B cell (primary cell): ENCODE measurements around the gene SMIM28. TPM values are rescaled to one million over a fixed set of nuclear protein-coding genes. Genes with fewer than 3 reads are reported as not detected.

Source experiments
- ATAC-seq: fragments of 200-7000 bp; cut with Tn5 transposase; one replicate; pipeline ENCODE4 v1.10.0; 2021; ENCODE audit warnings: low read depth, mild to moderate bottlenecking, moderate number of reproducible peaks, moderate library complexity
- CTCF ChIA-PET: fragments of 350-600 bp; sonication (Branson Sonifier 250); formaldehyde crosslinking; loops from one replicate; lab custom pipeline; 2021; ENCODE audit warnings: antibody characterized with exemption, inconsistent platforms; lab: Charles Lee
- POLR2A ChIA-PET: fragments of 350-600 bp; sonication (Branson Sonifier 250); formaldehyde crosslinking; loops from one replicate; lab custom pipeline; 2021; ENCODE audit warnings: antibody characterized with exemption; lab: Charles Lee
- DNase-seq: peaks from one replicate; pipeline ENCODE4 v3.0.0; 2013
- H2AFZ ChIP-seq: 2 replicates; pipeline ENCODE4 v1.6.1; 2012; ENCODE audit warnings: mild to moderate bottlenecking, low read depth, low read length; ENCODE audit not compliant: insufficient read depth, poor library complexity, severe bottlenecking
- H3K27ac ChIP-seq, 2 donors: 1 replicate in 1 of 2; 2 replicates in 1 of 2; pipeline ENCODE4 v1.5.1; 2012 to 2013; ENCODE audit warnings: low read length in 2 of 2, mild to moderate bottlenecking in 2 of 2, moderate library complexity in 1 of 2
- H3K27me3 ChIP-seq, 4 experiments: fragments of 200-600 bp in 1 of 4; sonication (generic) in 1 of 4; replicated peaks in 1 of 4; 1 replicate in 2 of 4; 2 replicates in 2 of 4; pipeline versions ENCODE4 v1.6.1 to v1.7.0; 2013 to 2016; ENCODE audit warnings: low read length in 3 of 4, mild to moderate bottlenecking in 2 of 4, mixed read lengths in 1 of 4, moderate library complexity in 1 of 4; ENCODE audit not compliant: insufficient read depth in 4 of 4, control insufficient read depth in 3 of 4; ENCODE audit errors: control extremely low read depth in 1 of 4
- H3K36me3 ChIP-seq, 2 experiments: replicated peaks in 1 of 2; 1 replicate in 1 of 2; 2 replicates in 1 of 2; pipeline versions ENCODE4 v1.6.1 to v1.7.1; 2013; ENCODE audit warnings: low read length in 1 of 2; ENCODE audit not compliant: insufficient read depth in 2 of 2, control insufficient read depth in 1 of 2; ENCODE audit errors: control extremely low read depth in 1 of 2, extremely low read depth in 1 of 2
- H3K4me1 ChIP-seq, 2 donors: fragments of 200-600 bp in 1 of 2; sonication (generic) in 1 of 2; 1 replicate in 1 of 2; 2 replicates in 1 of 2; pipeline versions ENCODE4 v1.5.1 to v1.6.1; 2013 to 2017; ENCODE audit warnings: low read length in 2 of 2; ENCODE audit not compliant: control insufficient read depth in 2 of 2, insufficient read depth in 2 of 2
- H3K4me2 ChIP-seq: replicated peaks from 2 replicates; pipeline ENCODE3; 2012; ENCODE audit warnings: mild to moderate bottlenecking, low read depth, low read length; ENCODE audit not compliant: poor library complexity, severe bottlenecking
- H3K4me3 ChIP-seq, 5 experiments: fragments of 200-600 bp in 1 of 5; sonication (generic) in 1 of 5; 1 replicate in 3 of 5; 2 replicates in 2 of 5; pipeline versions ENCODE4 v1.5.1 to v1.7.0; 2011 to 2016; ENCODE audit warnings: low read length in 4 of 5, mild to moderate bottlenecking in 4 of 5, low read depth in 2 of 5, control low read depth in 1 of 5, moderate library complexity in 1 of 5; ENCODE audit not compliant: insufficient read depth in 1 of 5; ENCODE audit errors: control extremely low read depth in 1 of 5, extremely low read depth in 1 of 5
- H3K79me2 ChIP-seq: fragments of 200-600 bp; sonication (generic); one replicate; pipeline ENCODE4 v1.6.0; 2016; ENCODE audit warnings: low read length; ENCODE audit not compliant: control insufficient read depth, insufficient read depth
- H3K9ac ChIP-seq: fragments of 200-600 bp; sonication (generic); 2 replicates; pipeline ENCODE4 v1.6.1; 2017; ENCODE audit warnings: mild to moderate bottlenecking, low read length, moderate library complexity
- H3K9me3 ChIP-seq, 3 donors: one replicate each; pipeline versions ENCODE4 v1.6.1 to v1.7.1; 2013; ENCODE audit warnings: low read length in 2 of 3; ENCODE audit not compliant: control insufficient read depth in 2 of 3, insufficient read depth in 1 of 3; ENCODE audit errors: control extremely low read depth in 1 of 3
- H4K20me1 ChIP-seq: 2 replicates; pipeline ENCODE4 v1.6.0; 2012; ENCODE audit warnings: mild to moderate bottlenecking, low read length; ENCODE audit not compliant: insufficient read depth, control insufficient read depth, poor library complexity, severe bottlenecking
- H3K27ac Mint-ChIP-seq: one replicate; pipeline ENCODE4 v1.8.0; 2021; ENCODE audit warnings: mixed read lengths
- H3K27me3 Mint-ChIP-seq: one replicate; pipeline ENCODE4 v1.8.0; 2021; ENCODE audit warnings: mixed read lengths
- H3K4me1 Mint-ChIP-seq: one replicate; pipeline ENCODE4 v1.8.0; 2021; ENCODE audit warnings: mixed read lengths
- H3K4me3 Mint-ChIP-seq: one replicate; pipeline ENCODE4 v1.8.0; 2021; ENCODE audit warnings: mixed read lengths
- H3K9me3 Mint-ChIP-seq: one replicate; pipeline ENCODE4 v1.8.0; 2022; ENCODE audit warnings: mixed read lengths; ENCODE audit not compliant: insufficient read depth
- EZH2 ChIP-seq: IDR thresholded peaks from 2 replicates; pipeline ENCODE4 v1.6.1; 2012; ENCODE audit warnings: borderline replicate concordance, low read depth, mild to moderate bottlenecking, moderate library complexity, low read length; ENCODE audit not compliant: insufficient read depth, poor library complexity, severe bottlenecking
- WGBS: methylation state at CpG from one replicate; pipeline ENCODE4 v1.1.5; 2013; ENCODE audit warnings: missing lambda C conversion rate; ENCODE audit not compliant: insufficient coverage; 5-methylcytosine and 5-hydroxymethylcytosine counted together
- intact Hi-C: fragments of 100-400 bp; cut with micrococcal nuclease; formaldehyde crosslinking; loops from one replicate; pipeline ENCODE4 v1.10.0; 2022
- polyA plus RNA-seq: library from polyadenylated mRNA; depleted of rRNA; stranded (reverse); fragments of >200 nt; gene quantifications from 2 replicates; pipeline ENCODE4 v1.2.3, GENCODE V29; 2012
- total RNA-seq, 2 donors: library from RNA; stranded (reverse); fragments of 120-200 nt in 1 of 2; gene quantifications; 1 replicate in 1 of 2; 2 replicates in 1 of 2; pipeline versions ENCODE4 v1.2.3 to v1.2.4, GENCODE V29; 2013 to 2022
- TF ChIP-seq, protein P1 (sequence below): fragments of 200-600 bp; IDR thresholded peaks from one replicate; pipeline ENCODE4 v1.8.0; 2022; ENCODE audit warnings: antibody characterized with exemption, mild to moderate bottlenecking

The SMIM28 gene
- total and polyA plus RNA-seq, 2 donors (not counting 1 experiment from before 2014, with no cell fraction given): not detected

GRCh38 chr6:138377042-138377441 lies 663 bp upstream of the SMIM28 start:
- no peak for TF ChIP-seq EZH2
- TF ChIP-seq, protein P1, sequence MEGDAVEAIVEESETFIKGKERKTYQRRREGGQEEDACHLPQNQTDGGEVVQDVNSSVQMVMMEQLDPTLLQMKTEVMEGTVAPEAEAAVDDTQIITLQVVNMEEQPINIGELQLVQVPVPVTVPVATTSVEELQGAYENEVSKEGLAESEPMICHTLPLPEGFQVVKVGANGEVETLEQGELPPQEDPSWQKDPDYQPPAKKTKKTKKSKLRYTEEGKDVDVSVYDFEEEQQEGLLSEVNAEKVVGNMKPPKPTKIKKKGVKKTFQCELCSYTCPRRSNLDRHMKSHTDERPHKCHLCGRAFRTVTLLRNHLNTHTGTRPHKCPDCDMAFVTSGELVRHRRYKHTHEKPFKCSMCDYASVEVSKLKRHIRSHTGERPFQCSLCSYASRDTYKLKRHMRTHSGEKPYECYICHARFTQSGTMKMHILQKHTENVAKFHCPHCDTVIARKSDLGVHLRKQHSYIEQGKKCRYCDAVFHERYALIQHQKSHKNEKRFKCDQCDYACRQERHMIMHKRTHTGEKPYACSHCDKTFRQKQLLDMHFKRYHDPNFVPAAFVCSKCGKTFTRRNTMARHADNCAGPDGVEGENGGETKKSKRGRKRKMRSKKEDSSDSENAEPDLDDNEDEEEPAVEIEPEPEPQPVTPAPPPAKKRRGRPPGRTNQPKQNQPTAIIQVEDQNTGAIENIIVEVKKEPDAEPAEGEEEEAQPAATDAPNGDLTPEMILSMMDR: no peak
- H3K27ac Mint-ChIP-seq: no peak overlapping the region
- H3K36me3 ChIP-seq: no peaks in the 10 kb centered on the region
- no peak overlapping the region for H2AFZ ChIP-seq
- no peaks in the 10 kb centered on the region for H3K9me3 ChIP-seq
- ChIA-PET CTCF (no interaction called here), POLR2A (no interaction called here)
- no peaks in the 10 kb centered on the region for H3K79me2 ChIP-seq
- no peak overlapping the region for H3K9ac ChIP-seq
- no peaks in the 10 kb centered on the region for H3K9me3 Mint-ChIP-seq
- intact Hi-C loops: no loop called here
- H3K4me1 ChIP-seq: no peaks in the 10 kb centered on the region
- no peak overlapping the region for H3K4me3 ChIP-seq
- no peak overlapping the region for H3K4me3 Mint-ChIP-seq
- no peaks in the 10 kb centered on the region for H3K27me3 ChIP-seq
- peaks cover 9% of the 10 kb centered on the region for H3K27me3 Mint-ChIP-seq
- no peak overlapping the region for H3K4me2 ChIP-seq
- H4K20me1 ChIP-seq: no peaks in the 10 kb centered on the region
- ATAC-seq: no peak
- H3K27ac ChIP-seq: no peak overlapping the region
- no peaks in the 10 kb centered on the region for H3K4me1 Mint-ChIP-seq
- DNase-seq: no peak

GRCh38 chr6:138378463-138378862 lies 758 bp downstream of the SMIM28 start:
- Histone ChIP-seq H4K20me1 (no peaks in the 10 kb centered on the region), H3K9ac (no peak overlapping the region), H3K79me2 (no peaks in the 10 kb centered on the region), H3K27ac (no peak overlapping the region), H3K4me3 (no peak overlapping the region), H3K9me3 (no peaks in the 10 kb centered on the region), H3K36me3 (no peaks in the 10 kb centered on the region), H3K4me2 (no peak overlapping the region), H3K4me1 (no peaks in the 10 kb centered on the region), H2AFZ (no peak overlapping the region), H3K27me3 (no peaks in the 10 kb centered on the region)
- no peak overlapping the region for H3K4me3 Mint-ChIP-seq
- ChIA-PET CTCF (no interaction called here), POLR2A (no interaction called here)
- ATAC-seq (no peak), DNase-seq (no peak)
- intact Hi-C loops: no loop called here
- no peak overlapping the region for H3K27ac Mint-ChIP-seq
- no peak for TF ChIP-seq EZH2
- no peaks in the 10 kb centered on the region for H3K4me1 Mint-ChIP-seq
- 100% methylated on average over 1 of the region's 4 CpGs for WGBS
- peaks cover 9% of the 10 kb centered on the region for H3K27me3 Mint-ChIP-seq
- H3K9me3 Mint-ChIP-seq: no peaks in the 10 kb centered on the region
